Thyroid gland (tissue), 4 donors: ENCODE measurements around the gene KCNB1. TPM values are rescaled to one million over a fixed set of nuclear protein-coding genes. Genes with fewer than 3 reads are reported as not detected.

Experiments used
- DNase-seq, 2 donors: peaks; one replicate each; pipeline ENCODE4 v3.0.0-alpha.2; 2019
- H3K27ac ChIP-seq, 3 donors: fragments of 200-600 bp; sonication (generic); 1 replicate in 2 of 3; 2 replicates in 1 of 3; pipeline ENCODE4 v1.5.1; 2016 to 2019; ENCODE audit warnings: mild to moderate bottlenecking in 1 of 3, moderate library complexity in 1 of 3
- H3K27me3 ChIP-seq: fragments of 200-600 bp; sonication (generic); one replicate; pipeline ENCODE4 v1.5.1; 2019
- H3K36me3 ChIP-seq, 2 donors: fragments of 200-600 bp; sonication (generic); one replicate each; pipeline ENCODE4 v1.5.1; 2016 to 2019
- H3K4me1 ChIP-seq, 2 donors: fragments of 200-600 bp; sonication (generic); one replicate each; pipeline ENCODE4 v1.5.1; 2017 to 2019
- H3K4me3 ChIP-seq, 3 donors: fragments of 200-600 bp; sonication (generic); replicated peaks in 1 of 3; 1 replicate in 2 of 3; 2 replicates in 1 of 3; pipeline ENCODE4 v1.5.1; 2016; ENCODE audit warnings: mild to moderate bottlenecking in 1 of 3
- H3K9me3 ChIP-seq: fragments of 200-600 bp; sonication (generic); one replicate; pipeline ENCODE4 v1.5.1; 2017
- POLR2A ChIP-seq, 2 donors: fragments of 450-650 bp; IDR thresholded peaks; one replicate each; pipeline ENCODE4 v1.6.1; 2017; ENCODE audit warnings: antibody characterized with exemption in 2 of 2, mild to moderate bottlenecking in 2 of 2, moderate library complexity in 1 of 2
- WGBS, 2 donors: methylation state at CpG; one replicate each; pipeline ENCODE4 v1.1.5; 2017; 5-methylcytosine and 5-hydroxymethylcytosine counted together
- intact Hi-C: fragments of 100-400 bp; cut with DNase I; formaldehyde crosslinking; loops from one replicate; pipeline ENCODE4 v1.15.1; 2023
- total RNA-seq, 4 donors: library from RNA; depleted of rRNA; stranded (reverse); fragments of >200 nt; gene quantifications; one replicate each; pipeline ENCODE4 v1.2.3, GENCODE V29; 2016
- TF ChIP-seq, protein P1 (sequence below), 6 experiments: fragments of 200-600 bp in 3 of 6; fragments of 450-650 bp in 3 of 6; sonication (generic) in 3 of 6; IDR thresholded peaks; one replicate each; pipeline ENCODE4 v1.5.1; 2016 to 2019; ENCODE audit warnings: antibody characterized with exemption in 6 of 6, mild to moderate bottlenecking in 2 of 6, inconsistent platforms in 1 of 6, moderate library complexity in 1 of 6

The KCNB1 gene
- total RNA-seq, 4 donors from 2014 or later = 0.34 to 0.54 (median 0.47) TPM

GRCh38 chr20:49516916-49517804, 34.7 kb upstream of the KCNB1 start:
- no peaks in the 10 kb centered on the region for H3K4me1 ChIP-seq
- no peak for TF ChIP-seq POLR2A (IDR thresholded peaks at IDR 0.05)
- TF ChIP-seq, protein P1, sequence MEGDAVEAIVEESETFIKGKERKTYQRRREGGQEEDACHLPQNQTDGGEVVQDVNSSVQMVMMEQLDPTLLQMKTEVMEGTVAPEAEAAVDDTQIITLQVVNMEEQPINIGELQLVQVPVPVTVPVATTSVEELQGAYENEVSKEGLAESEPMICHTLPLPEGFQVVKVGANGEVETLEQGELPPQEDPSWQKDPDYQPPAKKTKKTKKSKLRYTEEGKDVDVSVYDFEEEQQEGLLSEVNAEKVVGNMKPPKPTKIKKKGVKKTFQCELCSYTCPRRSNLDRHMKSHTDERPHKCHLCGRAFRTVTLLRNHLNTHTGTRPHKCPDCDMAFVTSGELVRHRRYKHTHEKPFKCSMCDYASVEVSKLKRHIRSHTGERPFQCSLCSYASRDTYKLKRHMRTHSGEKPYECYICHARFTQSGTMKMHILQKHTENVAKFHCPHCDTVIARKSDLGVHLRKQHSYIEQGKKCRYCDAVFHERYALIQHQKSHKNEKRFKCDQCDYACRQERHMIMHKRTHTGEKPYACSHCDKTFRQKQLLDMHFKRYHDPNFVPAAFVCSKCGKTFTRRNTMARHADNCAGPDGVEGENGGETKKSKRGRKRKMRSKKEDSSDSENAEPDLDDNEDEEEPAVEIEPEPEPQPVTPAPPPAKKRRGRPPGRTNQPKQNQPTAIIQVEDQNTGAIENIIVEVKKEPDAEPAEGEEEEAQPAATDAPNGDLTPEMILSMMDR (IDR thresholded peaks at IDR 0.05) = no peak
- WGBS, 2 donors = 84% methylated on average over 15 to 17 of the region's 17 CpGs
- DNase-seq = no peak
- no peaks in the 10 kb centered on the region for H3K27me3 ChIP-seq
- H3K36me3 ChIP-seq = no peaks in the 10 kb centered on the region
- H3K27ac ChIP-seq = no peak overlapping the region
- no peaks in the 10 kb centered on the region for H3K9me3 ChIP-seq
- H3K4me3 ChIP-seq = no peak overlapping the region
- intact Hi-C loops = no loop called here

GRCh38 chr20:49515586-49515985, 33.1 kb upstream of the KCNB1 start:
- Histone ChIP-seq H3K9me3 (no peaks in the 10 kb centered on the region), H3K27ac (no peak overlapping the region), H3K4me1 (no peaks in the 10 kb centered on the region), H3K36me3 (no peaks in the 10 kb centered on the region), H3K27me3 (no peaks in the 10 kb centered on the region), H3K4me3 (no peak overlapping the region)
- no peak for TF ChIP-seq POLR2A (IDR thresholded peaks at IDR 0.05)
- TF ChIP-seq, protein P1 (IDR thresholded peaks at IDR 0.05) = no peak
- WGBS, 2 donors = 46 to 52% methylated on average over 3 of the region's 3 CpGs
- intact Hi-C loops = no loop called here
- no peak for DNase-seq

DNA sequence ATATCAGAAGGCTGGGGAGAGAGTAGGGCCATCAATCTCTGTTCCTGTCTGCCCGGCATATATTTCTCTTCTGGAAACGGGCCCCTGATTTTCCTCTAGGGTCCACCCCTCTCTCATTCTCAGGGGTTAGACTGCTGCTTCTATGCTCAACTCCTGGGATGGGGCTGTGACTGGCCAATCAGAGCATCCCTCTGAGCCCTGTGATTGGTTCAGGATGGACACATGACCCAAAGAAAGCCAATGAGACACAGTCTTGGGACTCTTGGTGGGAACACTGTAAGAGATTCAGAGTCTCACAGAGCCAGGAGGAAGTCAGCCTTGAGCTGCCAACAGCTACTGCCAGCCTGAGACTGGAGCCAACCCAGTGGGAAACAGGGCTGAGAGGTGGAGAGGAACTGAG, 31.0 kb upstream of the KCNB1 start:
- TF ChIP-seq, protein P1 (IDR thresholded peaks at IDR 0.05) = no peak
- Histone ChIP-seq H3K4me1 (no peaks in the 10 kb centered on the region), H3K9me3 (no peaks in the 10 kb centered on the region), H3K27ac (no peak overlapping the region), H3K4me3 (no peak overlapping the region), H3K36me3 (no peaks in the 10 kb centered on the region), H3K27me3 (no peaks in the 10 kb centered on the region)
- intact Hi-C loops = no loop called here
- whole genome bisulfite sequencing, 2 donors = 72 to 92% methylated on average over 2 of the region's 2 CpGs
- no peak for DNase-seq

- H3K36me3 ChIP-seq = no peaks in the 10 kb centered on the region
- no peaks in the 10 kb centered on the region for H3K4me1 ChIP-seq
- no peak for DNase-seq
- no peak for TF ChIP-seq POLR2A (IDR thresholded peaks at IDR 0.05)
- TF ChIP-seq, protein P1 (IDR thresholded peaks at IDR 0.05) = no peak
- intact Hi-C loops = no loop called here
- H3K9me3 ChIP-seq = no peaks in the 10 kb centered on the region
- H3K27me3 ChIP-seq = no peaks in the 10 kb centered on the region
- H3K4me3 ChIP-seq = no peak overlapping the region
- H3K27ac ChIP-seq = no peak overlapping the region
- 86 to 97% methylated on average over 11 of the region's 11 CpGs for WGBS, 2 donors
These were observed 30.5 kb upstream of the KCNB1 start for GRCh38 chr20:49513009-49513408.

DNA sequence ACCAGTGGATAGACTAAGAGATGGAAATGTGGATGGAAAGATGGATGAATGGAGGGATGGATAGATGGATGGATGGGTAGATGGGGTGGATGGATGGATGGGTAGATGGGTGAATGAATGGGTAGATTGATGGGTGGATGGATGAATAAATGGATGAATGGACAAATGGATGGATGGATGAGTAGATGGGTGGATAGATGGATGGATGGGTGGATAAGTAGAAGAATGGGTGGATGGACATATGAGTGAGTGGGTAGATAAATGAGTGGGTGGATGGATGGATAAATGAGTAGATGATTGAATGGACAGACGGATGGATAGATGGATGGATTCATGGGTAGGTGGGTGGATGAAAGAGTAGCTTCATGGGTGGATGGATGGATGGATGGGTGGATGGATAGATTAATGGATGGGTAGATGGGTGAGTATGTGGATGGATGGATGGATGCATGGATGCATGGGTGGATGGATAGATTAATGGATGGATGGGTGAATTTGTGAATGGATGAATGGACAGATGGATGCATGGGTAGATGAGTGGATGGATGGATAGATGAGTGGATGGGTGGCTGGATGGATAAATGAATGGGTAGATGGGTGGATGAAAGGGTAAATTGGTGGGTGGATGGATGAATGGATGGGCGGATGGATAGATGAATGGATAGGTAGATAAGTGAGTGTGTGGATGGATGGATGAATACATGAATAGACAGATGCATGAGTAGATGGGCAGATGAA, 29.5 kb upstream of the KCNB1 start:
- intact Hi-C loops = no loop called here
- TF ChIP-seq, protein P1 (IDR thresholded peaks at IDR 0.05) = no peak
- TF ChIP-seq POLR2A (IDR thresholded peaks at IDR 0.05) = no peak
- Histone ChIP-seq H3K4me3 (no peak overlapping the region), H3K4me1 (no peaks in the 10 kb centered on the region), H3K27ac (no peak overlapping the region), H3K27me3 (no peaks in the 10 kb centered on the region), H3K9me3 (no peaks in the 10 kb centered on the region), H3K36me3 (no peaks in the 10 kb centered on the region)
- no peak for DNase-seq
- WGBS, 2 donors = 90 to 91% methylated on average over 2 of the region's 2 CpGs
